Naive B cell (primary cell): ENCODE data around the gene RPL37. TPM values are rescaled to one million over a fixed set of nuclear protein-coding genes. Genes with fewer than 3 reads are reported as not detected.
"Not testable (repeated sequence)": the region's sequence is repeated elsewhere in the genome, so short reads cannot be mapped to it uniquely, and the experiment has no call there.

Experiments
- ATAC-seq, 2 donors: fragments of 150-1000 bp; cut with Tn5 transposase; 2 replicates each; pipeline ENCODE4 v1.10.0; 2021; ENCODE audit warnings: low read depth in 2 of 2, mild to moderate bottlenecking in 2 of 2, moderate library complexity in 2 of 2
- DNase-seq: peaks from one replicate; pipeline ENCODE4 v3.0.0; 2022
- H3K27ac Mint-ChIP-seq, 6 donors: one replicate each; pipeline ENCODE4 v1.8.0; 2020 to 2022; ENCODE audit warnings: mild to moderate bottlenecking in 6 of 6, mixed read lengths in 6 of 6, moderate library complexity in 5 of 6, inconsistent platforms in 2 of 6
- H3K27me3 Mint-ChIP-seq, 3 donors: one replicate each; pipeline ENCODE4 v1.8.0; 2021 to 2022; ENCODE audit warnings: mixed read lengths in 3 of 3, mild to moderate bottlenecking in 1 of 3
- H3K36me3 Mint-ChIP-seq, 2 donors: one replicate each; pipeline ENCODE4 v1.8.0; 2020 to 2022; ENCODE audit warnings: mixed read lengths in 2 of 2, inconsistent platforms in 1 of 2, mild to moderate bottlenecking in 1 of 2
- H3K4me1 Mint-ChIP-seq, 3 donors: one replicate each; pipeline ENCODE4 v1.8.0; 2020 to 2022; ENCODE audit warnings: mixed read lengths in 3 of 3, inconsistent platforms in 1 of 3, mild to moderate bottlenecking in 1 of 3, moderate library complexity in 1 of 3
- H3K4me3 Mint-ChIP-seq, 8 donors: one replicate each; pipeline ENCODE4 v1.8.0; 2020 to 2022; ENCODE audit warnings: mild to moderate bottlenecking in 8 of 8, mixed read lengths in 8 of 8, moderate library complexity in 8 of 8, inconsistent platforms in 2 of 8
- H3K9me3 Mint-ChIP-seq, 7 donors: one replicate each; pipeline ENCODE4 v1.8.0; 2020 to 2022; ENCODE audit warnings: mixed read lengths in 7 of 7, mild to moderate bottlenecking in 5 of 7, inconsistent platforms in 2 of 7, moderate library complexity in 1 of 7
- polyA plus RNA-seq, 6 donors: library from polyadenylated mRNA; unstranded; fragments of 300-500 nt; fragmentation: Illumina TruSeq; gene quantifications; one replicate each; pipeline ENCODE4 v1.2.3, GENCODE V29; 2021; ENCODE audit warnings: low read depth in 6 of 6

RPL37 gene
- polyA plus RNA-seq, 6 donors from 2014 or later, result 981 to 2,519 (median 2,155) TPM

DNA sequence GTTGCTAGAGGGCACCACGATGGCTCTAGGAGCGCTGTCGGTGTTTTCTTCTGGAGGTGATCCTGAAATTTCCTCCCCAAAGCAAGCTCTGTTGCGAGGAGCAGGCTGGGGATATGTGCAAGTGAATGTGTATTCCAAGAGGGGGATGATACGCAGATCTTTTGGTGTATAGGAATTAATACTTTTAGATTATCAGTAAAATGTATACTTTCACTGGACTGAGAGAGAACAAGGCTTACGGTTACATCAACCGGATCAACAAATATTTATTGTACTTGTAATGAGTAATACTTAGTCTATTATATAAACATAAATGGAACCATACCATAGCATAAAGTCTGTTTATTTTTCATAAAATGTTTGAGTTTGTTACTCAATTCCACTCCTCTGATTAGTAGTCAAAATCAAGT is 36.2 kb downstream of the RPL37 start:
- ATAC-seq, result no peak
- H3K27me3 Mint-ChIP-seq, result no peaks in the 10 kb centered on the region
- H3K4me1 Mint-ChIP-seq, result peaks cover 20 to 40% (median 27%) of the 10 kb centered on the region in 3 donors
- peak overlapping the region; percentile 86 to 98 (median 97) for H3K27ac Mint-ChIP-seq
- peaks cover 0 to 4% of the 10 kb centered on the region in 2 donors for H3K36me3 Mint-ChIP-seq
- H3K4me3 Mint-ChIP-seq, result peak overlapping the region; percentile 83 to 97 (median 94)
- no peak for DNase-seq
- no peaks in the 10 kb centered on the region for H3K9me3 Mint-ChIP-seq

- peaks cover 26 to 46% (median 33%) of the 10 kb centered on the region in 3 donors for H3K4me1 Mint-ChIP-seq
- ATAC-seq, result peak; percentile 90 to 92
- no peaks in the 10 kb centered on the region for H3K9me3 Mint-ChIP-seq
- peak; percentile 95 for DNase-seq
- H3K36me3 Mint-ChIP-seq, result peaks cover 0 to 4% of the 10 kb centered on the region in 2 donors
- no peaks in the 10 kb centered on the region for H3K27me3 Mint-ChIP-seq
- H3K4me3 Mint-ChIP-seq, result peak within 1 kb of the TSS; percentile 83 to 97 (median 96)
- H3K27ac Mint-ChIP-seq, result peak within 1 kb of the TSS; percentile 86 to 98 (median 97)
Observed at GRCh38 chr5:40798012-40798800, 36.8 kb downstream of the RPL37 start, which contains the start of gene PRKAA1. PRKAA1 (minus strand) TSS chr5:40798374; CDS start chr5:40798189, 185 bp downstream.

GRCh38 chr5:40797273-40798011 is 37.6 kb downstream of the RPL37 start:
- H3K36me3 Mint-ChIP-seq, result peaks cover 0 to 4% of the 10 kb centered on the region in 2 donors
- H3K27me3 Mint-ChIP-seq, result no peaks in the 10 kb centered on the region
- no peaks in the 10 kb centered on the region for H3K9me3 Mint-ChIP-seq
- DNase-seq (peak; percentile 61), ATAC-seq (peak; percentile 24 to 30)
- peak overlapping the region; percentile 54 to 97 (median 91) for H3K27ac Mint-ChIP-seq
- peak overlapping the region; percentile 83 to 97 (median 94) for H3K4me3 Mint-ChIP-seq
- H3K4me1 Mint-ChIP-seq, result peaks cover 28 to 50% (median 36%) of the 10 kb centered on the region in 3 donors

- H3K36me3 Mint-ChIP-seq, result peaks cover 0 to 4% of the 10 kb centered on the region in 2 donors
- H3K4me3 Mint-ChIP-seq, result peak overlapping the region; percentile 33 to 96 (median 88)
- ATAC-seq (no peak), DNase-seq (no peak)
- peak overlapping the region in 4 of 6 donors; percentile 24 to 90 (median 84) for H3K27ac Mint-ChIP-seq
- H3K27me3 Mint-ChIP-seq, result no peaks in the 10 kb centered on the region
- H3K4me1 Mint-ChIP-seq, result peaks cover 28 to 50% (median 36%) of the 10 kb centered on the region in 3 donors
- no peaks in the 10 kb centered on the region for H3K9me3 Mint-ChIP-seq
Observed at GRCh38 chr5:40796487-40796889, 38.5 kb downstream of the RPL37 start.

DNA sequence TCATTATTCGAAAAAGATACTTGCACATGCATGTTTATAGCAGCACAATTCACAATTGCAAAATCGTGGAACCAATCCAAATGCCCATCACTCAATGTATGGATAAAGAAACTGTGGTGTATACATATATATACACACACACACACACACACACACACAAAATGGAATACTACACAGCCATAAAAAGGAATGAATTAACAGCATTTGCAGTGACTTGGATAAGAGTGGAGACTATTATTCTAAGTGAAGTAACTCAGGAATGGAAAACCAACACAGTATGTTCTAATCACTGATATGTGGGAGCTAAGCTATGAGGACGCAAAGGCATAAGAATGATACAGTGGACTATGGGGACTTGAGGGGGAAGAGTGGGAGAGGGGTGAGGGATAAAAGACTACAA is 40.1 kb downstream of the RPL37 start:
- not testable (repeated sequence) for H3K9me3 Mint-ChIP-seq, H3K36me3 Mint-ChIP-seq, H3K27me3 Mint-ChIP-seq, ATAC-seq, DNase-seq
- Mint-ChIP-seq H3K4me1 (peaks cover 34 to 63% (median 40%) of the 10 kb centered on the region in 3 donors), H3K4me3 (peak overlapping the region in 1 of 8 donors; percentile 68), H3K27ac (peak overlapping the region in 1 of 6 donors; percentile 59)

DNA sequence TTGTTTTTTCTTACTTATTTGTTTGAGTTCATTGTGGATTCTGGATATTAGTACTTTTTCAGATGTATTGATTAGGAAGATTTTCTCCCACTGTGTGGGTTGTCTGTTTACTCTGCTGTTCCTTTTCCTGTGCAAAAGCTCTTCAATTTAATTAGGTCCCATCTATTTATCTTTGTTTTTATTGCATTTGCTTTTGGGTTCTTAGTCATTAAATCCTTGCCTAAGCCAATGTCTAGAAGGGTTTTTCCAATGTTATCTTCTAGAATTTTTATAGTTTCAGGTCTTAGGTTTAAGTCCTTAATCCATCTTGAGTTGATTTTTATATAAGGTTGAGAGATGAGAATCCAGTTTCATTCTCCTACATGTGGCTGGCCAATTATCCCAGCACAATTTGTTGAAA is 40.7 kb downstream of the RPL37 start:
- H3K27ac Mint-ChIP-seq, result peak overlapping the region in 1 of 6 donors; percentile 31
- H3K36me3 Mint-ChIP-seq, H3K9me3 Mint-ChIP-seq, H3K4me3 Mint-ChIP-seq, ATAC-seq, H3K27me3 Mint-ChIP-seq, DNase-seq: not testable (repeated sequence)
- H3K4me1 Mint-ChIP-seq, result peaks cover 37 to 64% (median 43%) of the 10 kb centered on the region in 3 donors

DNA sequence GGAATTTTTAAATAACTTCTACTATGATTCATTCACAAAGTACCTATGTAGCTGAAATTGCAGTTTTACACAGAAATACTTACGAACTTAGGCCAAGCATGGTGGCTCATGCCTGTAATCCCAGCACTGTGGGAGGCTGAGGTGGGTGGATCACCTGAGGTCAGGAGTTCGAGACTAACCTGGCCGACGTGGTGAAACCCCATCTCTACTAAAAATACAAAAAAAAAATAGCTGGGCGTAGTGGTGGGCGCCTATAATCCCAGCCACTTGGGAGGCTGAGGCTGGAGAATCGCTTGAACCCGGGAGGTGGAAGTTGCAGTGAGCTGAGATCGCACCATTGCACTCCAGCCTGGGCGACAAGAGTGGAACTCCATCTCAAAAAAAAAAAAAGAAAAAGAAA is 42.3 kb downstream of the RPL37 start:
- H3K27me3 Mint-ChIP-seq, result not testable (repeated sequence)
- peaks cover 10 to 13% of the 10 kb centered on the region in 2 donors for H3K36me3 Mint-ChIP-seq

DNA sequence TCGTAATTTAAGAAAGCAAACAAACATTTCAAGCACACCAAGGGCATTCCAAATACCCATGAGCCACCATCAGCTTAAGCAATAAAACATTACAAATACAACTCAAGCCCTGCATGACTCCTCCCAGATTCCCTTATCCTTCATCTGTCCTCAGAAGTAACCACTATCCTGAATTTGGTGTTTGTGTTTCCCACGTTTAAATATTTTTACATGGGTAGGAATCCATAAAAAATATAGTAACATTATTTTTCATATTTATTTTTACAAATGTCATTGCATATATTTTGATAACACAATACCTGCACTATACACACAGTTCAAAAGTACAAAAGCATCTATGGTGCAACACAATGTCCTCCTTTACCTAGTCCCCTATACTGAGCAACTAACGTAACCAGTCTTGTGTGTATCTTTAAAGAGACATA is 43.3 kb downstream of the RPL37 start:
- Mint-ChIP-seq H3K4me1 (peaks cover 44 to 67% (median 60%) of the 10 kb centered on the region in 3 donors), H3K36me3 (peaks cover 10 to 14% of the 10 kb centered on the region in 2 donors), H3K27me3 (no peaks in the 10 kb centered on the region), H3K27ac (no peak overlapping the region), H3K9me3 (peaks cover 0 to 5% (median 2%) of the 10 kb centered on the region in 7 donors), H3K4me3 (no peak overlapping the region)
- DNase-seq (no peak), ATAC-seq (no peak)

More for the DNA sequence above, 42.3 kb downstream of the RPL37 start:
- not testable (repeated sequence) for H3K4me3 Mint-ChIP-seq, ATAC-seq, DNase-seq, H3K9me3 Mint-ChIP-seq, H3K27ac Mint-ChIP-seq
- peaks cover 43 to 72% (median 54%) of the 10 kb centered on the region in 3 donors for H3K4me1 Mint-ChIP-seq

DNA sequence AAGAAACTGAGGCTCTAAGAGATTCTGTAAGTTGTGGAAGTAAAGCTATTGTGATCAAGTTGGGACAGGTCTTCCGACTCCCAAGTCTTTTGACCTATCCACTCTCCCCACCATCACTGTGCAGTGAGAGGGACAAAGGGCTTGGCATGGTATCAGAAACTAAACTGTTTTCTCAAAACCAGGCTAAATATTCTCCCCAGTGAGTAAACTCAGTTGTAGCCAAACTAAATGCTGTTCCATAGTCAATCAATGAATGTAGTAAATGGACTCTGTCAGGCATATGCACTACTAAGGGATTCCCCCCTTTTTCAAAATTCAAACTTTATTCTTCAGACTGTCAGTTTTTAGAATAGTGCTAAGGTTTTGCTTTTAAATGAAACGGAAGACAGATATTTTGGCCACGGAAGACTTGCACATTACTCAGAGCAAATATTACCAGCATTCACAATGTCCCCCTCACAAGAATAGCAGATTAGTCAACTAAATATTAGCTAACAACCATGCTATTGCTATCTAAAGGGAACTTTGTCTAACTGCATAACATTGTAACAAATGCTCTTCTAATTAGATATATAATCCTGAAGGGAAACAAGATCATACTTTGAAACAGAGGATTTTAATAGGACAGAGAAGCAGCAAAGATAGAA is 44.0 kb downstream of the RPL37 start:
- Mint-ChIP-seq H3K4me1 (peaks cover 45 to 66% (median 66%) of the 10 kb centered on the region in 3 donors), H3K9me3 (peaks cover 0 to 5% (median 2%) of the 10 kb centered on the region in 7 donors), H3K36me3 (peaks cover 10 to 14% of the 10 kb centered on the region in 2 donors), H3K27me3 (no peaks in the 10 kb centered on the region), H3K27ac (peak overlapping the region in 2 of 6 donors; percentile 8 to 83), H3K4me3 (peak overlapping the region in 1 of 8 donors; percentile 3)
- ATAC-seq (no peak), DNase-seq (no peak)

- not testable (repeated sequence) for ATAC-seq, H3K27me3 Mint-ChIP-seq, H3K4me3 Mint-ChIP-seq, H3K9me3 Mint-ChIP-seq, DNase-seq
- Mint-ChIP-seq H3K36me3 (peaks cover 10 to 18% of the 10 kb centered on the region in 2 donors), H3K4me1 (peaks cover 44 to 59% (median 57%) of the 10 kb centered on the region in 3 donors), H3K27ac (peak overlapping the region in 1 of 6 donors; percentile 73)
Observed at GRCh38 chr5:40788941-40789340, 46.1 kb downstream of the RPL37 start.

- H3K27me3 Mint-ChIP-seq, result no peaks in the 10 kb centered on the region
- no peak overlapping the region for H3K4me3 Mint-ChIP-seq
- H3K9me3 Mint-ChIP-seq, result peaks cover 0 to 7% (median 2%) of the 10 kb centered on the region in 7 donors
- no peak for ATAC-seq
- no peak for DNase-seq
- H3K36me3 Mint-ChIP-seq, result peaks cover 10 to 18% of the 10 kb centered on the region in 2 donors
- no peak overlapping the region for H3K27ac Mint-ChIP-seq
- H3K4me1 Mint-ChIP-seq, result peaks cover 35 to 54% (median 49%) of the 10 kb centered on the region in 3 donors
Observed at GRCh38 chr5:40787986-40788385, 47.0 kb downstream of the RPL37 start.

GRCh38 chr5:40786664-40787063 is 48.4 kb downstream of the RPL37 start:
- not testable (repeated sequence) for H3K4me3 Mint-ChIP-seq, ATAC-seq, H3K9me3 Mint-ChIP-seq, DNase-seq, H3K27me3 Mint-ChIP-seq
- Mint-ChIP-seq H3K4me1 (peaks cover 35 to 64% (median 57%) of the 10 kb centered on the region in 3 donors), H3K36me3 (peaks cover 10 to 18% of the 10 kb centered on the region in 2 donors), H3K27ac (peak overlapping the region in 1 of 6 donors; percentile 81)

- no peaks in the 10 kb centered on the region for H3K27me3 Mint-ChIP-seq
- H3K36me3 Mint-ChIP-seq, result peaks cover 10 to 18% of the 10 kb centered on the region in 2 donors
- H3K27ac Mint-ChIP-seq, result no peak overlapping the region
- DNase-seq, result no peak
- H3K4me1 Mint-ChIP-seq, result peaks cover 33 to 69% (median 50%) of the 10 kb centered on the region in 3 donors
- H3K4me3 Mint-ChIP-seq, result no peak overlapping the region
- ATAC-seq, result no peak
- peaks cover 0 to 7% (median 2%) of the 10 kb centered on the region in 7 donors for H3K9me3 Mint-ChIP-seq
Observed at GRCh38 chr5:40784916-40785315, 50.1 kb downstream of the RPL37 start.
